ENCODE measurements around the gene KCNK17. TPM values are rescaled to one million over a fixed set of nuclear protein-coding genes. Genes with fewer than 3 reads are reported as not detected.

KCNK17 gene
- total RNA-seq, 1 experiment from 2014 or later = not detected

DNA sequence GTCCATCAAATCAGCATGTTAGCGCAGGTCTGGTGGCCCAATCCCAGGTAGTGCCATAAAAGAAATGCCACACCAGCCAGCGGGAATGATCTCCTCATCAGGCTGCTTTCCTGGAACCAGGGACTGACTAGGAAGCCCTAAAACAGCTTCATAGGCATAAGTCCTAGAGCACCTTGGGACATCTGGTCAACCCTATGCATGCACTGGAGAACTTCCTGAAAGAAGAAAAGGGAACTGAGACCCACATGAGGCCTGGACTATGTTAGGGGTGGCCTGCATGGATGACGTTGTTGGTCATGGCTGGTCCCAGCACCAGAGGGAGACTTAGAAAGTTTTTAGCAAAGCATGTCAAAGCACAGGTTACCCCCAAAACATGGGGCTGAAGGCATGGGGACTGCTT is 15.8 kb upstream of the KCNK17 start (continued):
- TF ChIP-seq JUND (IDR thresholded peaks at IDR 0.05) (no peak), SIN3A (IDR thresholded peaks at IDR 0.05; ENCODE audit: low read depth) (no peak), EGR1 (IDR thresholded peaks at IDR 0.05; ENCODE audit: low read depth) (no peak)
- TF ChIP-seq, protein P1, sequence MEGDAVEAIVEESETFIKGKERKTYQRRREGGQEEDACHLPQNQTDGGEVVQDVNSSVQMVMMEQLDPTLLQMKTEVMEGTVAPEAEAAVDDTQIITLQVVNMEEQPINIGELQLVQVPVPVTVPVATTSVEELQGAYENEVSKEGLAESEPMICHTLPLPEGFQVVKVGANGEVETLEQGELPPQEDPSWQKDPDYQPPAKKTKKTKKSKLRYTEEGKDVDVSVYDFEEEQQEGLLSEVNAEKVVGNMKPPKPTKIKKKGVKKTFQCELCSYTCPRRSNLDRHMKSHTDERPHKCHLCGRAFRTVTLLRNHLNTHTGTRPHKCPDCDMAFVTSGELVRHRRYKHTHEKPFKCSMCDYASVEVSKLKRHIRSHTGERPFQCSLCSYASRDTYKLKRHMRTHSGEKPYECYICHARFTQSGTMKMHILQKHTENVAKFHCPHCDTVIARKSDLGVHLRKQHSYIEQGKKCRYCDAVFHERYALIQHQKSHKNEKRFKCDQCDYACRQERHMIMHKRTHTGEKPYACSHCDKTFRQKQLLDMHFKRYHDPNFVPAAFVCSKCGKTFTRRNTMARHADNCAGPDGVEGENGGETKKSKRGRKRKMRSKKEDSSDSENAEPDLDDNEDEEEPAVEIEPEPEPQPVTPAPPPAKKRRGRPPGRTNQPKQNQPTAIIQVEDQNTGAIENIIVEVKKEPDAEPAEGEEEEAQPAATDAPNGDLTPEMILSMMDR (IDR thresholded peaks at IDR 0.05 in 2 of 3, conservative IDR thresholded peaks at IDR 0.05 in 1 of 3; ENCODE audit: borderline replicate concordance in 1 of 3, insufficient read depth in 1 of 3, low read depth in 2 of 3, low read length in 2 of 3) = no peak

DNA sequence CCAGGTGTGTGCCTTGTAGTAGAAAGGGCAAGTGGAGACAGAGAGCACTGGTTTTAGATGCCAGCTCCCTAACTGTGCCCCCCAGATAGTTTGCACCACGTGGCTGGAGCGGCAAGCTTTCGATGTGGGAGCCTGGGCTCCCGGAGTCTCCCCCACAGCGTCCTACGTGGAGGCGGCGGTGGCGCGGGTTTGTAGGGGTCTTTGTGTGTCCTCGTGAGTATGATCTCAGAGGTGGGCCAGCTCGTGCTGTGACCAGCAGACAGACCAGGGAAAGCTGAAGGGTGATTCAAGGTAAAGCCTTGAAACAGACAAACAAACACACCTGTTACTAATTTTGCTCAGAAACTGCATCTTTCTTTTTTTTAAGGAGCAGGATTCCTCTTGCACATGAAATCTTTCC is 13.8 kb upstream of the KCNK17 start:
- DNase-seq (ENCODE audit: low read depth, low spot score) (no peak), ATAC-seq (no peak)
- Histone ChIP-seq H3K4me3 (replicated peaks in 1 of 2; ENCODE audit: low read depth in 1 of 2, low read length in 2 of 2) (no peak overlapping the region), H2AFZ (ENCODE audit: low read depth, low read length, poor library complexity, severe bottlenecking) (no peak overlapping the region), H3K27ac (ENCODE audit: low read depth, low read length) (no peak overlapping the region), H4K20me1 (ENCODE audit: insufficient read depth) (no peaks in the 10 kb centered on the region), H3K4me2 (ENCODE audit: low read length) (no peak overlapping the region), H3K27me3 (ENCODE audit: insufficient read depth, low read length) (peaks cover 50% of the 10 kb centered on the region), H3K36me3 (ENCODE audit: control insufficient read depth in 1 of 2, insufficient read depth in 2 of 2, low read length in 2 of 2) (no peaks in the 10 kb centered on the region), H3K9me3 (ENCODE audit: control insufficient read depth in 1 of 2, insufficient read depth in 1 of 2, low read depth in 1 of 2, low read length in 2 of 2) (no peaks in the 10 kb centered on the region), H3K9me2 (ENCODE audit: insufficient read depth) (no peaks in the 10 kb centered on the region), H3K4me1 (ENCODE audit: control insufficient read depth in 1 of 2, insufficient read depth in 2 of 2, low read length in 2 of 2) (no peaks in the 10 kb centered on the region), H3K79me2 (ENCODE audit: insufficient read depth, low read length) (no peaks in the 10 kb centered on the region), H3K9ac (ENCODE audit: low read length) (no peak overlapping the region)
- TF ChIP-seq FOSL1 (IDR thresholded peaks at IDR 0.05; ENCODE audit: low read depth) (no peak), CBX3 (IDR thresholded peaks at IDR 0.05; ENCODE audit: low read depth) (no peak), ZNF274 (IDR thresholded peaks at IDR 0.05; ENCODE audit: low read depth, low read length) (no peak), SP1 (IDR thresholded peaks at IDR 0.05; ENCODE audit: low read depth) (no peak), EZH2phosphoT487 (IDR thresholded peaks at IDR 0.05; ENCODE audit: borderline replicate concordance) (no peak), SRF (IDR thresholded peaks at IDR 0.05; ENCODE audit: low read depth) (no peak), YY1 (IDR thresholded peaks at IDR 0.05; ENCODE audit: extremely low read depth, insufficient replicate concordance, low read depth, low read length) (no peak), TCF7L2 (IDR thresholded peaks at IDR 0.05; ENCODE audit: borderline replicate concordance, extremely low read depth, insufficient read depth, insufficient read length) (no peak), JUND (IDR thresholded peaks at IDR 0.05) (no peak), ZFX (IDR thresholded peaks at IDR 0.05) (no peak), ELF1 (IDR thresholded peaks at IDR 0.05; ENCODE audit: borderline replicate concordance, low read depth) (no peak), POLR2A (IDR thresholded peaks at IDR 0.05; ENCODE audit: borderline replicate concordance, extremely low read depth, insufficient read depth, insufficient read length) (no peak), RAD21 (IDR thresholded peaks at IDR 0.05; ENCODE audit: low read depth) (no peak), CEBPB (IDR thresholded peaks at IDR 0.05; ENCODE audit: low read depth) (no peak)
- TF ChIP-seq, protein P2, sequence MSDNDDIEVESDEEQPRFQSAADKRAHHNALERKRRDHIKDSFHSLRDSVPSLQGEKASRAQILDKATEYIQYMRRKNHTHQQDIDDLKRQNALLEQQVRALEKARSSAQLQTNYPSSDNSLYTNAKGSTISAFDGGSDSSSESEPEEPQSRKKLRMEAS (IDR thresholded peaks at IDR 0.05) = no peak
- TF ChIP-seq, protein P3, sequence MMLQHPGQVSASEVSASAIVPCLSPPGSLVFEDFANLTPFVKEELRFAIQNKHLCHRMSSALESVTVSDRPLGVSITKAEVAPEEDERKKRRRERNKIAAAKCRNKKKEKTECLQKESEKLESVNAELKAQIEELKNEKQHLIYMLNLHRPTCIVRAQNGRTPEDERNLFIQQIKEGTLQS (IDR thresholded peaks at IDR 0.05) = no peak
- TF ChIP-seq, protein P4, sequence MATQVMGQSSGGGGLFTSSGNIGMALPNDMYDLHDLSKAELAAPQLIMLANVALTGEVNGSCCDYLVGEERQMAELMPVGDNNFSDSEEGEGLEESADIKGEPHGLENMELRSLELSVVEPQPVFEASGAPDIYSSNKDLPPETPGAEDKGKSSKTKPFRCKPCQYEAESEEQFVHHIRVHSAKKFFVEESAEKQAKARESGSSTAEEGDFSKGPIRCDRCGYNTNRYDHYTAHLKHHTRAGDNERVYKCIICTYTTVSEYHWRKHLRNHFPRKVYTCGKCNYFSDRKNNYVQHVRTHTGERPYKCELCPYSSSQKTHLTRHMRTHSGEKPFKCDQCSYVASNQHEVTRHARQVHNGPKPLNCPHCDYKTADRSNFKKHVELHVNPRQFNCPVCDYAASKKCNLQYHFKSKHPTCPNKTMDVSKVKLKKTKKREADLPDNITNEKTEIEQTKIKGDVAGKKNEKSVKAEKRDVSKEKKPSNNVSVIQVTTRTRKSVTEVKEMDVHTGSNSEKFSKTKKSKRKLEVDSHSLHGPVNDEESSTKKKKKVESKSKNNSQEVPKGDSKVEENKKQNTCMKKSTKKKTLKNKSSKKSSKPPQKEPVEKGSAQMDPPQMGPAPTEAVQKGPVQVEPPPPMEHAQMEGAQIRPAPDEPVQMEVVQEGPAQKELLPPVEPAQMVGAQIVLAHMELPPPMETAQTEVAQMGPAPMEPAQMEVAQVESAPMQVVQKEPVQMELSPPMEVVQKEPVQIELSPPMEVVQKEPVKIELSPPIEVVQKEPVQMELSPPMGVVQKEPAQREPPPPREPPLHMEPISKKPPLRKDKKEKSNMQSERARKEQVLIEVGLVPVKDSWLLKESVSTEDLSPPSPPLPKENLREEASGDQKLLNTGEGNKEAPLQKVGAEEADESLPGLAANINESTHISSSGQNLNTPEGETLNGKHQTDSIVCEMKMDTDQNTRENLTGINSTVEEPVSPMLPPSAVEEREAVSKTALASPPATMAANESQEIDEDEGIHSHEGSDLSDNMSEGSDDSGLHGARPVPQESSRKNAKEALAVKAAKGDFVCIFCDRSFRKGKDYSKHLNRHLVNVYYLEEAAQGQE (IDR thresholded peaks at IDR 0.05; ENCODE audit: low read depth) = no peak
- TF ChIP-seq, protein P1 (IDR thresholded peaks at IDR 0.05 in 2 of 3, conservative IDR thresholded peaks at IDR 0.05 in 1 of 3; ENCODE audit: borderline replicate concordance in 1 of 3, insufficient read depth in 1 of 3, low read depth in 2 of 3, low read length in 2 of 3) = no peak
- ChIA-PET CTCF (no interaction called here), RAD21 (ENCODE audit: low non-redundant PET in 1 of 2, low total read pairs in 2 of 2, uncharacterized antibody in 2 of 2, unreplicated experiment in 2 of 2) (no interaction called here), POLR2A (no interaction called here)
- no TSS peak for BruUV-seq (replicated peaks)
- intact Hi-C loops (cut with micrococcal nuclease) = no loop called here
